GM12878 (cell line): Measurements from ENCODE around the gene ANKS1A.

Experiments
- ASH2L ChIP-seq: fragments of 300-600, 200-600 bp; sonication (generic); IDR thresholded peaks from 2 replicates; pipeline ENCODE4 v1.6.1; 2017; ENCODE audit warnings: low read depth, mild to moderate bottlenecking, borderline replicate concordance
- BRCA1 ChIP-seq: IDR thresholded peaks from 2 replicates; pipeline ENCODE4 v1.6.1; 2011; ENCODE audit warnings: low read depth, low read length, improper control_type of control experiment
- CTCF ChIP-seq, 3 experiments: IDR thresholded peaks in 2 of 3; conservative IDR thresholded peaks in 1 of 3; 2 replicates each; pipeline ENCODE4 v1.5.1; 2011; ENCODE audit warnings: low read depth in 3 of 3, low read length in 3 of 3, mild to moderate bottlenecking in 3 of 3, control low read depth in 2 of 3, moderate library complexity in 2 of 3, inconsistent platforms in 1 of 3, mixed read lengths in 1 of 3; ENCODE audit not compliant: control insufficient read depth in 2 of 3, insufficient read depth in 1 of 3; ENCODE audit errors: extremely low read depth in 1 of 3
- GABPA ChIP-seq: IDR thresholded peaks from 2 replicates; pipeline ENCODE4 v1.6.1; 2014; ENCODE audit warnings: antibody characterized with exemption, low read depth, mild to moderate bottlenecking, inconsistent platforms
- IKZF1 ChIP-seq: fragments of 450-650 bp; conservative IDR thresholded peaks from 2 replicates; pipeline ENCODE4 v1.6.1; 2017; ENCODE audit warnings: antibody characterized with exemption, mild to moderate bottlenecking
- KAT2A ChIP-seq: conservative IDR thresholded peaks from 2 replicates; pipeline ENCODE4 v1.6.1; 2011; ENCODE audit warnings: low read depth, low read length; ENCODE audit not compliant: control insufficient read depth
- POLR2AphosphoS5 ChIP-seq: IDR thresholded peaks from 2 replicates; pipeline ENCODE4 v1.6.1; 2011; ENCODE audit warnings: mild to moderate bottlenecking, low read length, inconsistent platforms
- SIN3A ChIP-seq: IDR thresholded peaks from 2 replicates; pipeline ENCODE4 v1.6.1; 2012; ENCODE audit warnings: low read depth, low read length, improper control_type of control experiment
- SRF ChIP-seq, 2 experiments: IDR thresholded peaks; 2 replicates each; pipeline ENCODE4 v1.6.1; 2011; ENCODE audit warnings: low read depth in 2 of 2, low read length in 2 of 2, mild to moderate bottlenecking in 1 of 2, moderate library complexity in 1 of 2
- TAF1 ChIP-seq: IDR thresholded peaks from 2 replicates; pipeline ENCODE4 v1.6.1; 2011; ENCODE audit warnings: mild to moderate bottlenecking, low read depth, low read length, borderline replicate concordance
- ZBED1 ChIP-seq: IDR thresholded peaks from 2 replicates; pipeline ENCODE4 v1.6.1; 2016; ENCODE audit warnings: borderline replicate concordance
- ZNF687 ChIP-seq: fragments of 450-650 bp; IDR thresholded peaks from 2 replicates; pipeline ENCODE4 v1.6.1; 2017; ENCODE audit warnings: mild to moderate bottlenecking, moderate library complexity
- TF ChIP-seq, protein P1 (sequence below): IDR thresholded peaks from 2 replicates; pipeline ENCODE4 v1.6.1; 2012; ENCODE audit warnings: low read length, inconsistent platforms

- TF ChIP-seq SIN3A (no peak), GABPA (no peak), ASH2L (no peak), BRCA1 (no peak), CTCF (IDR thresholded peaks at IDR 0.05 in 2 of 3, conservative IDR thresholded peaks at IDR 0.05 in 1 of 3; ENCODE audit: control insufficient read depth in 2 of 3, extremely low read depth in 1 of 3, insufficient read depth in 1 of 3, low read depth in 3 of 3, low read length in 3 of 3) (no peak), ZBED1 (no peak), POLR2AphosphoS5 (no peak), ZNF687 (no peak), IKZF1 (no peak), KAT2A (no peak), SRF (IDR thresholded peaks at IDR 0.05; ENCODE audit: low read depth in 2 of 2, low read length in 2 of 2) (no peak), TAF1 (no peak)
- TF ChIP-seq, protein P1, sequence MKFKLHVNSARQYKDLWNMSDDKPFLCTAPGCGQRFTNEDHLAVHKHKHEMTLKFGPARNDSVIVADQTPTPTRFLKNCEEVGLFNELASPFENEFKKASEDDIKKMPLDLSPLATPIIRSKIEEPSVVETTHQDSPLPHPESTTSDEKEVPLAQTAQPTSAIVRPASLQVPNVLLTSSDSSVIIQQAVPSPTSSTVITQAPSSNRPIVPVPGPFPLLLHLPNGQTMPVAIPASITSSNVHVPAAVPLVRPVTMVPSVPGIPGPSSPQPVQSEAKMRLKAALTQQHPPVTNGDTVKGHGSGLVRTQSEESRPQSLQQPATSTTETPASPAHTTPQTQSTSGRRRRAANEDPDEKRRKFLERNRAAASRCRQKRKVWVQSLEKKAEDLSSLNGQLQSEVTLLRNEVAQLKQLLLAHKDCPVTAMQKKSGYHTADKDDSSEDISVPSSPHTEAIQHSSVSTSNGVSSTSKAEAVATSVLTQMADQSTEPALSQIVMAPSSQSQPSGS = no peak
Measured at GRCh38 chr6:35083507-35083906, 194.5 kb downstream of the ANKS1A start.
